Cardiac muscle cell (in vitro differentiated cells and primary cell): ENCODE measurements around the gene SAE1. TPM values are rescaled to one million over a fixed set of nuclear protein-coding genes. Genes with fewer than 3 reads are reported as not detected.

ENCODE experiments used
- DNase-seq, 2 donors: peaks; one replicate each; pipeline versions ENCODE4 v3.0.0 to v3.0.0-alpha.2; 2010 to 2017; ENCODE audit warnings: low read depth in 1 of 2, low spot score in 1 of 2
- H3K27ac ChIP-seq: fragments of 200-600 bp; sonication (generic); 2 replicates; pipeline ENCODE4 v1.5.1; 2016
- H3K27me3 ChIP-seq: fragments of 200-600 bp; sonication (generic); 2 replicates; pipeline ENCODE4 v1.6.0; 2016; ENCODE audit warnings: control low read depth
- H3K36me3 ChIP-seq: fragments of 200-600 bp; sonication (generic); 2 replicates; pipeline ENCODE4 v1.5.1; 2016; ENCODE audit warnings: control low read depth
- H3K4me1 ChIP-seq: fragments of 200-600 bp; sonication (generic); 2 replicates; pipeline ENCODE4 v1.8.1; 2017; ENCODE audit warnings: low read depth, mild to moderate bottlenecking, mixed run types
- H3K4me3 ChIP-seq: fragments of 200-600 bp; sonication (generic); 2 replicates; pipeline ENCODE4 v1.5.1; 2016; ENCODE audit warnings: mild to moderate bottlenecking
- H3K9me3 ChIP-seq: fragments of 200-600 bp; sonication (generic); 2 replicates; pipeline ENCODE4 v1.5.1; 2017; ENCODE audit warnings: low read depth, mild to moderate bottlenecking, control low read depth
- CTCF ChIP-seq: IDR thresholded peaks from 2 replicates; pipeline ENCODE4 v1.5.1; 2012; ENCODE audit warnings: low read depth, mild to moderate bottlenecking, low read length
- polyA plus RNA-seq: library from polyadenylated mRNA; unstranded; fragments of >200 nt; fragmentation: Nextera tagmentation; extraction: Ambion mirVana; gene quantifications from 2 replicates; pipeline ENCODE4 v1.2.1, GENCODE V29; 2016
- total RNA-seq: library from RNA; depleted of rRNA; stranded (reverse); fragments of >200 nt; gene quantifications from 2 replicates; pipeline ENCODE4 v1.2.3, GENCODE V29; 2016

SAE1 gene
- total and polyA plus RNA-seq, 2 experiments from 2014 or later = 128 to 171 TPM

- DNase-seq = peak in 1 of 2 donors; percentile 45
- TF ChIP-seq CTCF = no peak
- H3K9me3 ChIP-seq = no peaks in the 10 kb centered on the region
- H3K27me3 ChIP-seq = no peaks in the 10 kb centered on the region
- H3K4me3 ChIP-seq = no peak overlapping the region
- H3K27ac ChIP-seq = peak overlapping the region; percentile 99
- H3K36me3 ChIP-seq = peaks cover 15% of the 10 kb centered on the region
- peaks cover 17% of the 10 kb centered on the region for H3K4me1 ChIP-seq
These were observed 28.4 kb downstream of the SAE1 start for GRCh38 chr19:47158879-47159503.

DNA sequence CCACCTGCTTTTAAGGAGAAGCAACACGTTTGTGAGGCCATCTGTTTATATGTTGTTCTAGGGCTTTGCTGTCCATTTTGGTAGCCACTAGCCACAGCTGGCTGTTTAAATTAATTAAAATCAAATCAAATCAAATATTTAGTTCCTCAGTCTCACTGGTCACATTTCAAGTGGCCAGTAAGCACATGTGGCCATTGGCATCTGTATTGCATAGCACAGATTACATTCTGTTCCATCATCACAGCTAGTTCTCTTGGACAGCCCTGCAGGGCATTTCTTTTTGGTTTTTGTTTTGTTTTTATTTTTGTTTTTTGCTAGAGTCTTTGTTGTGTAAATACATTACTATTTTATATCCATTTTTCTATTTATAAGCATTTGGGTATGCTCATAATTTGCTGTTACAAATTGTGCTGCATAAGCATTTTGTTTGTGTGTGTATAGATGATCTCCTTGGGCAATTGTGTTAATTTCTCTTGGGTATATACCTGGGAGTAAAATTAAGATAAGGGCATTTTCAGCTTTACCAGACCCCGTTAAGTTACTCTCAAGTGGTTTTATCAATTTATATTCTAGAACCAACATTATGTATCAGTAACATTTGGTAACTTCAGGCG, 31.3 kb downstream of the SAE1 start:
- TF ChIP-seq CTCF = no peak
- H3K27ac ChIP-seq = no peak overlapping the region
- no peak for DNase-seq
- no peak overlapping the region for H3K4me3 ChIP-seq
- no peaks in the 10 kb centered on the region for H3K9me3 ChIP-seq
- H3K27me3 ChIP-seq = no peaks in the 10 kb centered on the region
- H3K4me1 ChIP-seq = peaks cover 13% of the 10 kb centered on the region
- peaks cover 3% of the 10 kb centered on the region for H3K36me3 ChIP-seq

DNA sequence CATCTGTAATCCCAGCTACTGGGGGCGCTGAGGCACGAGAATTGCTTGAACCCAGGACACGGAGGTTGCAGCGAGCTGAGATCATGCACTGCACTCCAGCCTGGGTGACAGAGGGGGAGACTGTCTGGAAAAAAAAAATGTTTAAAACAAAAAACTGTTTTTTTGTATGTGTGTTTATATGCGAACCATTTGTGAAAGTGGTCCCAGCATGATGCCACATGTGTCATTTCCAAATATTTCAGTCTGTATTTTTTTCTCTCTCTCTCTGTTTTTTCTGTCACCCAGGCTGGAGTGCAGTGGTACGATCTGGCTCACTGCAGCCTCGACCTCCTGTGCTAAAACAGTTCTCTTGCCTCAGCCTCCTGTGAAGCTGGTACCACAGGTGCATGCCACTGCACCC, 37.4 kb downstream of the SAE1 start:
- H3K27me3 ChIP-seq = no peaks in the 10 kb centered on the region
- no peak overlapping the region for H3K27ac ChIP-seq
- TF ChIP-seq CTCF = no peak
- no peaks in the 10 kb centered on the region for H3K4me1 ChIP-seq
- H3K9me3 ChIP-seq = no peaks in the 10 kb centered on the region
- DNase-seq = no peak
- H3K4me3 ChIP-seq = no peak overlapping the region
- peaks cover 19% of the 10 kb centered on the region for H3K36me3 ChIP-seq

GRCh38 chr19:47172666-47173455, 42.2 kb downstream of the SAE1 start:
- H3K36me3 ChIP-seq = peaks cover 24% of the 10 kb centered on the region

More at GRCh38 chr19:47172666-47173455, 42.2 kb downstream of the SAE1 start:
- no peak for TF ChIP-seq CTCF
- no peak for DNase-seq
- Histone ChIP-seq H3K27ac (no peak overlapping the region), H3K4me1 (peaks cover 8% of the 10 kb centered on the region), H3K4me3 (no peak overlapping the region), H3K27me3 (no peaks in the 10 kb centered on the region), H3K9me3 (no peaks in the 10 kb centered on the region)
